ELF-1 (cell line): ENCODE measurements around the gene IP6K1.

Experiments used
- DNase-seq: peaks from one replicate; pipeline ENCODE4 v3.0.0-alpha.2; 2016; ENCODE audit warnings: low read depth, low spot score

Gene IP6K1

GRCh38 chr3:49724586-49724985 lies 61.8 kb downstream of the IP6K1 start:
- no peak for DNase-seq

DNA sequence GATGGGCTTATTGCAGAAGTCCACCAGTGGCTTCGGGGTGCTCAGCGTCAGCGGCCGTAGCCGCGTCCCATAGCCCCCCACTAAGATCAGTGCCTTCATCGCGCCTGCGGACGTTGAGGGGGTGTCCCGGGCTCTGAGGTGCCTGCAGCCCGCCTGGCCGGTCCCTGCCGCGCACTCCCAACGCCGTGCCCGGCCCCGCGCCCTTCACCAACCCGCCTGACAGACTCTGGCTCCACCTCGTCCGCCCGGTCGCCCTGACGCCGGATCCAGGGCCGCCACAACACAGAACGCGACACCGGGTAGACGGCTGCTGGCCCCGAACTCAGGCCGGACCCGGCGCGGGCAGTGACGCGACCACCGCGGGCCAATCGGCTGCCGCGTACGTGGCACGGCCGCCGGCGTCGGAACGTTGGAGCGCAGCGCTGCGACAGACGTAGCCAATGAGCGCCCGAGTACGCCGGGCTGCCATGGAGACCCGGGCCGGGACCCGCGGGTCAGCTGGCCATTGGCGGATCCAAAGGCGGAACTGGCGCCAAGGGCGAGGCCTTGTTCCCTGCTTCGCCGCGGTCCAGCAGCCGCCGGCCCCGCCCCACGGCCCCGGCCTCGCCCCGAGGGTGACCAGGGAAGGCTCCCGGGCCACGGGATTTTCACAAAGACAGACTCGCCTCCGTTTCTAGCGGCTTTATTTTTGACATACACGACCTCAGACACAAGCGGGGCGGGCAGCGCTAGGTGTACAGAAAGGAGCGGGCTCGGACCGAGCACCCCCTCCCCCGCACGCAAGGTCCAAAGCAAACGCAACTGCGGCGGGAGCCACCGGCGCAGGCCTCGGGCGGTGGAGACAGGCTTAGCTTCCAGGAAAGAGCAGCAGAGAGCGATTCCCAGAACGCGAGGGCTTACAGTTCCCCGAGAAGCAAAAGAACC lies 62.5 kb downstream of the IP6K1 start, which contains the start of gene GMPPB:
TSS of gene GMPPB (minus strand) at position 324 of the 924 bp plus-strand sequence. CDS start at position 99, 225 bp downstream.
- DNase-seq: peak; percentile 98

- DNase-seq: peak; percentile 66
These were observed 63.1 kb downstream of the IP6K1 start for GRCh38 chr3:49723296-49723627.

DNA sequence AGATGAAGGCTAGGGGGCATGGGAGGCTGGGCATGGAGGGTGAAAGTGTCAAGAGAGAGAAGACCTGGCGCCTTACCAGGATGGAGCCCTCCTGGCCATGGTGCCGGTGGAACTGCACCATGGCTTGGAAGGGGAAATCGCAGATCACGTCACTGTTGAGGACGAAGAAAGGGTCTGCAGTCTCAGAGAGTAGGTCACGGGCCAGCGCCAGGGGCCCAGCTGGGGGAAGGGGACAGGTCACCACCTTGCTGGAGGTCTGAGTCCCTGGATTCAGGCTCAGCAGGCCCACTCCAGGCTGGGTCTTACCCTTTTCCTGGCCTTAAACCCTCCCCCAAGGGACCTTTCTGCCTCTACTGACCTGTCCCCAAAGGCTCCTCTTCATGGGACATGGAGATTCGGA lies 63.4 kb downstream of the IP6K1 start:
- DNase-seq: no peak

DNA sequence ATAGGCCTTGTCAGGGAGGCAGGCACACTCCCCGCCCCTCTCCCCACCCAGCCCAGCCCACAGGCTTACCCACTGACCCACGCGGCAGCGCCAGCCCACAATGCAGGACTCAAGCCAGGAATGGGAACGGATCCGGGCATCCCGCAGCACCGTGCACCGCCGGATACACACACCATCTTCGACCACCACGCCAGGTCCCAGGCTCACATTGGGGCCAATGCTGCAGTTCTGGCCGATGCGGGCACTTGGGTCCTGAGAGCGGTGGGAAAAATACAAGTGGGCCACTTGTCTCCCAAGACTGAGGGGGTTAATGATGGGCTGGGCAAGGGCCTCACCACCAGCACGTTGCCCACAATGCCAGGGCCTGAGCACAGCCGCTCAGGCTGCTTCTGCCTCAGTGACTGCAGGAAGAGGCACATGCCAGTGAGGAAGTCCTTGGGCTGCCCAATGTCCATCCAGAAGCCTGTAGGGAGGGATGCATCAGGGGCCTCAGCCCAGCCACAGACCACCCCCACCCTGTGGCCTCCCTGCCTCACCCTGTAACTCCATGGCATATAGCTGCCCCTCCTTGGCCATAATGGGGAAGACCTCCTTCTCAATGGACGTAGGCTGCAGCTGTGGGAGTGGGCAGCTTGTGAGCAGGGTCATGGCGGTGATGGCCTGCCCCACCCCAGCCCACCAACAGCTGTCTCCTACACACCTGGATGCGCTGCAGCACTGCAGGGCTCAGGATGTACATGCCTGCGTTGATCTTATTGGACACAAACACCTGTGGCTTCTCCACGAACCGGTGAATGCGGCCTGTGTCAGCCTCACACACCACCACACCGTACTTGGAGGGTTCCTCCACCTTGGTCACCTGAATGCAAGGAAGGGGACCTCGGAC lies 64.2 kb downstream of the IP6K1 start:
- DNase-seq: no peak

GRCh38 chr3:49721596-49721895 lies 64.8 kb downstream of the IP6K1 start:
- DNase-seq: no peak

DNA sequence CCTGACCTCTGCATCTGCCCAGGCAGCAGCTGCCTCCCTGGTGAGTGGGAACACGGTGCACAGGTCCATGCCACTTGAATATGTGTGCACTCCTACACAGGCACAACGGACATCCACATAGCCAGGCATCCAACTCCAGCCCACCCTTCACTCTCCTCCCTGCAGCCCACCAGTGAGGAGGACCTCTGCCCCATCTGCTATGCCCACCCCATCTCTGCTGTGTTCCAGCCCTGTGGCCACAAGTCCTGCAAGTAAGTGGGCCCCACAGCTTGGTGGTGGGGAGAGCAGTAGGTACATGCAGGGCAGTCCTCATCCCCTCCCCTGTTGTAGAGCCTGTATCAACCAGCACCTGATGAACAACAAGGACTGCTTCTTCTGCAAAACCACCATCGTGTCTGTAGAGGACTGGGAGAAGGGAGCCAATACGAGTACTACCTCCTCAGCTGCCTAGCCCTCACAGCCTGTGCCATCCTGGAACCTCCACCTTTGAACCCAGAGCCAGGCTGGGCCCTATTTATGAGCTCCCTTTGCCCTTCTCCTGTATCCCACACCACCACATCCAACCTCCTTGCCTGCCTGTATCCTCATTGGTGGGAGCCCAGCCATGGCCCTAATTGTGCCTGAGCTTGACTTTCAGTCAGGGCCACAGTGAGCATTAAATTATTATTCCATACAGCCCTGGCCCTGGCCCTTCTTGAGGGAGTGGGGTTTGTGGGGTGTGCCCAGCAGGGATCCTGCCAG lies 65.3 kb downstream of the IP6K1 start:
- no peak for DNase-seq

- DNase-seq: peak; percentile 95
These were observed 67.0 kb downstream of the IP6K1 start, which contains the start of gene AMIGO3 for GRCh38 chr3:49719214-49719884. AMIGO3 (minus strand) TSS chr3:49719684; CDS start chr3:49719465, 219 bp downstream.

GRCh38 chr3:49718858-49719213 lies 67.5 kb downstream of the IP6K1 start:
- DNase-seq: peak; percentile 62

GRCh38 chr3:49717959-49718857 lies 68.1 kb downstream of the IP6K1 start:
- DNase-seq: peak; percentile 74

- no peak for DNase-seq
These were observed 69.0 kb downstream of the IP6K1 start for GRCh38 chr3:49717211-49717958.

- DNase-seq: no peak
These were observed 69.6 kb downstream of the IP6K1 start for GRCh38 chr3:49716691-49717210.

- no peak for DNase-seq
These were observed 70.2 kb downstream of the IP6K1 start for GRCh38 chr3:49716169-49716568.

DNA sequence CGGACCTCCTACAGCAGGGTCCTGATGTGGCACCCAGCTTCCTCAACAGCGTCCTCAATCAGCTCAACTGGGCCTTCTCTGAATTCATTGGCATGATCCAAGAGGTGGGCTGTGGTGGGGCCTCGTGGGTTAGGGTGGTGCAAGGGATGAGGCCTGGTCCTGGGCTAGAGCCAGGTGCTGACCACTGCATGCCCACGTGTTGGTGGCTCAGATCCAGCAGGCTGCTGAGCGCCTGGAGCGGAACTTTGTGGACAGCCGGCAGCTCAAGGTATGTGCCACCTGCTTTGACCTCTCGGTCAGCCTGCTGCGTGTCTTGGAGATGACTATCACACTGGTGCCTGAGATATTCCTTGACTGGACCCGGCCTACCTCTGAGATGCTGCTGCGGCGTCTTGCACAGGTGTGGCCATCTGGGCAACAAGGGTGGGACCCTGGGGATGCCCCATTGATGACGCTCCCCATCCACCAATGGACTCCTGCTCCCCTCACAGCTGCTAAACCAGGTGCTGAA lies 70.7 kb downstream of the IP6K1 start:
- DNase-seq: no peak

DNA sequence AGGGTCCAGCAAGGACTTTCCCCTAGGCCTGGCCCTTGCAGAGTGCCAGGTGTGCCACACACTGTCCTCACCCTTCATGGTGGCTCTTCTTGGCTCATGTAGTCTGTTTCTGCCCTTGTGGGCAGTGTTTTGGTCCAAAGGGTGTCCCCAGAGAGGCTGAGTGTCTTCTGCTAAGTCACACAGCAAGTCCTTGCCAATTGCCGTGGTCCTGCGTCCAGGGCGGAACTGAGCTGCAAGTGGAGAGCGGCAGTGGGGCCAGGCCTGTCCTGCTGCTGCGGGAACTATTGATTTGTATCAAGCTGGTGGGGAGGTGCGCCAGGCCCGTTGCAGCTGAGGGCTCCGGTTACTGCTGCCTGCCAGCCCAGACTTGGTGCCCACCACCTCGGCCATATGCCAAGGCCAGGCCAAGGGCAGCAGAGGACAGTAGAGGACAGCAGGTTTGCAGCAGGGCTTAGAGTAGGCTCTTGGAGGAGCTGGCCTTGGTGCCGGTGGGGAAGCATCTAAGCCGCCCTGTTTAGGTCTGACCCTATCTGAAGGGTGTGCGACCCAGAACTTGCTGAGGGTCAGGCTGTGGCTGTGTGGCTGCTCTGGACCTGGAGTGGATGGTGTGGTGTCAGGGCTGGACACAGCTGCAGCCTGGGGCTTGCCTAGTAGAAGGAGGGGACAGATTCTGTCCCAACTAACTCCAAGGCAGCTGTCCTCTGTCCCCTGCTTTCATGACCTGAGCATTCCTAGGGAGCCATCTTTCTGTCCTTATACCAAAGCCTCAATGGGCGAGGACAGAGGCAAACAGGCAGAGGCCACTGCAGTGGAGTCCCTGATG lies 71.4 kb downstream of the IP6K1 start:
- DNase-seq: no peak

DNA sequence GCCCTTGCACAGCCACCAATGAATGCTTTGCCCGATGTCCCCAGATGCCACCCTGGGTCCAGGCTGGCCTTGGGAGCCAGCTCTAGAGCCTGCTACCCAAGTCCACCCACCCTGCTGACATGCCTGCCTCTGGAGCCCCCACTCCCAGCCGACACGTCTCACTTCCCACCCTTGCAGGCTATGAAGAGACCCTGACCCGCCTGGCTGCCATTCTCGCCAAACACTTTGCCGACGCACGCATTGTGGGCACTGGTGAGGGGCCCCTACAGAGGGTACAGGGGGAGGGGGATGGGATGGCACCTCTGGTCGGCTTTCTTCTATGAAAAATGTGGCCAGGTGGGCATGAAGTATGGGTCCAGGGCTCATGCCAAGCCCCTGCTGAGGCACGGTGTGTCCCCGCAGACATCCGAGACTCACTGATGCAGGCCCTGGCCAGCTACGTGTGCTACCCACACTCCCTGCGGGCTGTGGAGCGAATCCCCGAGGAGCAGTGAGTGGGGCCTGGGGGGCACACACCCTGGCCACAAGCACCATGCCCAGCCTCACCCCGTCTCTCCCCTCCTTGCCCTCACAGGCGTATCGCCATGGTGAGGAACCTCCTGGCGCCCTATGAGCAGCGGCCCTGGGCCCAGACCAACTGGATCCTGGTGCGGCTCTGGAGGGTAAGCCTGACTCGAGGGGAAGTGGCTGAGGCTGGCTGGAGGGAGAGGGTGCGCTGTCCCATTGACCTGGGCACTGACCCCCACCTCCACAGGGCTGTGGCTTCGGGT lies 72.8 kb downstream of the IP6K1 start:
- no peak for DNase-seq

- no peak for DNase-seq
These were observed 73.6 kb downstream of the IP6K1 start for GRCh38 chr3:49712631-49713317.
